Calu3 (cell line): ENCODE measurements around the gene NUP50. TPM values are rescaled to one million over a fixed set of nuclear protein-coding genes. Genes with fewer than 3 reads are reported as not detected.

Experiments
- BruUV-seq: library from RNA; stranded (reverse); fragments of 400-500 nt; replicated peaks from 2 replicates; lab custom pipeline; 2021; lab: Mats Ljungman, UMichigan
- CTCF ChIA-PET: fragments of 300-600 bp; sonication (Branson Sonifier 250); formaldehyde crosslinking; loops from one replicate; lab custom pipeline; 2022; ENCODE audit warnings: antibody characterized with exemption; lab: Charles Lee
- DNase-seq: peaks from one replicate; pipeline ENCODE4 v3.0.0; 2022
- H3K27ac Mint-ChIP-seq: one replicate; pipeline ENCODE4 v1.8.0; 2022; ENCODE audit warnings: mixed read lengths; ENCODE audit not compliant: unreplicated experiment
- H3K27me3 Mint-ChIP-seq: one replicate; pipeline ENCODE4 v1.8.0; 2022; ENCODE audit warnings: mixed read lengths; ENCODE audit not compliant: unreplicated experiment
- H3K36me3 Mint-ChIP-seq: one replicate; pipeline ENCODE4 v1.8.0; 2022; ENCODE audit warnings: mild to moderate bottlenecking, moderate library complexity, mixed read lengths; ENCODE audit not compliant: insufficient read depth, unreplicated experiment
- H3K4me1 Mint-ChIP-seq: one replicate; pipeline ENCODE4 v1.8.0; 2022; ENCODE audit warnings: mild to moderate bottlenecking, low read depth, mixed read lengths; ENCODE audit not compliant: unreplicated experiment
- H3K4me3 Mint-ChIP-seq: one replicate; pipeline ENCODE4 v1.8.0; 2022; ENCODE audit warnings: mild to moderate bottlenecking, low read depth, moderate library complexity, mixed read lengths; ENCODE audit not compliant: unreplicated experiment
- H3K9me3 Mint-ChIP-seq: one replicate; pipeline ENCODE4 v1.8.0; 2022; ENCODE audit warnings: low read depth, mixed read lengths; ENCODE audit not compliant: unreplicated experiment
- intact Hi-C: fragments of 100-400 bp; cut with micrococcal nuclease; formaldehyde crosslinking; loops from one replicate; pipeline ENCODE4 v1.10.0; 2022; ENCODE audit not compliant: unreplicated experiment
- total RNA-seq: library from RNA; stranded (reverse); gene quantifications from 2 replicates; pipeline ENCODE4 v1.2.3, GENCODE V29; 2022
- TF ChIP-seq, protein P1 (sequence below): fragments of 200-600 bp; IDR thresholded peaks from one replicate; pipeline ENCODE4 v1.8.0; 2022; ENCODE audit warnings: antibody characterized with exemption; ENCODE audit not compliant: unreplicated experiment

NUP50 gene
- total RNA-seq, 1 experiment from 2014 or later, result 107 TPM

DNA sequence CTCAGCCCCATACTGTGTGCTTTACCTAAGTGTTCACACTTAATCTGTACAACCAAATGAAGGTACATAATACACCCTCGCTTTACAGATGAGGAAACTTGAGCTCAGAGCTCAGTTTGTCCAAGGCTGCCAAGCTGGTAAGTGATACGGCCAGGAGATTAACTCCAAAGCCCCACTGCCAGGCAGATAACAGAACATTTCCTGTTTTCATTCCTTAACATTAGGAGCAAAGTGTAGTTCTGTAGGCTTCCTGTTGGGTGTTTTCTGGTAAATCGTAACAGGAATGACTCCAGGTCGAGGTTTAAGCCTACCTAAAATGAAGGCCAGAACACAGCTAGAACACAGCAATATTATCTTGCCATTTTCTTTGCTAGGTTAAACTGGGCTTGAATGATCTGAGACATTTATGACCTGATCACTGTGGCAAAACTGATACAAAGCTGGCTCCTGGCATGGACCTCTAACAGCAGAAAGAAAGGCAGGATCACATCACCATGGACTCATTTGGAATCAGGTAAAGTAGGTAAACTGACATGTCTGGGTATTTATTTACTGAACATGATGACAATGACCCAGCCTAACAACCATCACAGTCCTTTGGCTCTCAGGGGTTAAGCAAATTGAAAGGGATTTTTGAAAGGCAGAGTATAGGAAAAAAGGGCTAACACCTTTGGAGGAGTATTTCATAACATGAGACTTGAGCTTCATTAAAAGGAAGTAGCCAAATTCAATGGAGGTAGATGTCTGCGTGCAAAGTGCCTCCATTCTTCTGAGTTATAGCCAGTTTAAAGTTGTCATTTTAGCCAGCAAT is 3.9 kb upstream of the NUP50 start:
- CTCF ChIA-PET, result interaction anchor here (0.5 to 1.6 kb wide), 6 partner anchors 52 to 111 kb away, joined by 3 to 5 read pairs (median 3); no protein-coding TSS in a partner anchor
- peak overlapping the region; percentile 93 for H3K27ac Mint-ChIP-seq

DNA sequence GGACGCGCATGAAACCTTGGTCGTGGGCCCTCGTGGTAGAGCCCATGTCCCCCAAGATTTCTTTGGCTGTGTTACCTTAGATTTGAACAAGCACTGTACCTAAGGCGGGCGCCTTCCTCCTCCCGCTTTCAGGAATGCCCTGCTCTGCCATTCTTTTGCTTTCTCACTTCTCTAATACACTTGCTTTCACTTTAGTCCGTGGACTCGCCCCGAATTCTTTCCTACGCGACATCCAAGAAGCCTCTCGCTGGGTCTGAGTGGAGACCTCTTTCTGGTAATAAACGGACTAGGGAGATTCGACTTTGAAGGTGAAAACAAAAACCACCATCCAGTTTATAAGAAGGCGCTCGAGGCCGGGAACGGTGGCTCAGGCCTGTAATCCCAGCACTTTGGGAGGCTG is 1.2 kb upstream of the NUP50 start:
- Mint-ChIP-seq H3K27ac (peak overlapping the region; percentile 95), H3K9me3 (no peaks in the 10 kb centered on the region), H3K27me3 (no peaks in the 10 kb centered on the region), H3K4me3 (peak overlapping the region; percentile 94), H3K36me3 (peaks cover 85% of the 10 kb centered on the region), H3K4me1 (peaks cover 76% of the 10 kb centered on the region)
- BruUV-seq, result no TSS peak
- DNase-seq, result no peak
- intact Hi-C loops, result no loop called here
- TF ChIP-seq, protein P1, sequence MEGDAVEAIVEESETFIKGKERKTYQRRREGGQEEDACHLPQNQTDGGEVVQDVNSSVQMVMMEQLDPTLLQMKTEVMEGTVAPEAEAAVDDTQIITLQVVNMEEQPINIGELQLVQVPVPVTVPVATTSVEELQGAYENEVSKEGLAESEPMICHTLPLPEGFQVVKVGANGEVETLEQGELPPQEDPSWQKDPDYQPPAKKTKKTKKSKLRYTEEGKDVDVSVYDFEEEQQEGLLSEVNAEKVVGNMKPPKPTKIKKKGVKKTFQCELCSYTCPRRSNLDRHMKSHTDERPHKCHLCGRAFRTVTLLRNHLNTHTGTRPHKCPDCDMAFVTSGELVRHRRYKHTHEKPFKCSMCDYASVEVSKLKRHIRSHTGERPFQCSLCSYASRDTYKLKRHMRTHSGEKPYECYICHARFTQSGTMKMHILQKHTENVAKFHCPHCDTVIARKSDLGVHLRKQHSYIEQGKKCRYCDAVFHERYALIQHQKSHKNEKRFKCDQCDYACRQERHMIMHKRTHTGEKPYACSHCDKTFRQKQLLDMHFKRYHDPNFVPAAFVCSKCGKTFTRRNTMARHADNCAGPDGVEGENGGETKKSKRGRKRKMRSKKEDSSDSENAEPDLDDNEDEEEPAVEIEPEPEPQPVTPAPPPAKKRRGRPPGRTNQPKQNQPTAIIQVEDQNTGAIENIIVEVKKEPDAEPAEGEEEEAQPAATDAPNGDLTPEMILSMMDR, result no peak
- CTCF ChIA-PET, result no interaction called here

More for the DNA sequence above, 3.9 kb upstream of the NUP50 start:
- Mint-ChIP-seq H3K36me3 (peaks cover 74% of the 10 kb centered on the region), H3K4me3 (peak overlapping the region; percentile 94), H3K9me3 (no peaks in the 10 kb centered on the region), H3K4me1 (peaks cover 72% of the 10 kb centered on the region), H3K27me3 (no peaks in the 10 kb centered on the region)
- TF ChIP-seq, protein P1, result no peak
- DNase-seq, result peak; percentile 48
- BruUV-seq, result TSS peak; percentile 1
- intact Hi-C loops, result loop anchor here (10.0 kb wide), 1 partner anchor 55 kb away; no protein-coding TSS in a partner anchor

DNA sequence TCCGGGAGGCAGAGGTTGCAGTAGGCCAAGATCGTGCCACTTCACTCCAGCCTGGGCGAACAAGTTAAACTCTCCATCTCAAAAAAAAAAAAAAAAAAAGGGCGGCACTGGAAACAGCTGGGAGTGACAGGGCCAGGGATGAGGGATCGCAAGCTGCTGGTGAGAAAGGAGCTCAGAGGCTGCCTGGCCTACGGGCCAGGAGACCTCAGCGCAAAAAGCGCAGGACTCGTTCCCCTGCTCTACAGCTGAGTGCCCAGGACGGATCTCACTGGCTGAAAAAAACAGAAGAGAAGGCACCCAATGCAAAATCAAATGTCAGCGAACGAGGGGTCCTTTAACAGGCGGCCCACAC is 650 bp upstream of the NUP50 start:
- Mint-ChIP-seq H3K4me1 (peaks cover 70% of the 10 kb centered on the region), H3K27me3 (no peaks in the 10 kb centered on the region), H3K9me3 (no peaks in the 10 kb centered on the region), H3K36me3 (peaks cover 85% of the 10 kb centered on the region), H3K27ac (peak overlapping the region; percentile 95), H3K4me3 (peak overlapping the region; percentile 94)
- intact Hi-C loops, result no loop called here
- TF ChIP-seq, protein P1, result no peak
- DNase-seq, result peak; percentile 36
- CTCF ChIA-PET, result interaction anchor here (0.6 kb wide), 2 partner anchors 33 to 55 kb away, joined by 3 read pairs; no protein-coding TSS in a partner anchor
- TSS peak; percentile 51 for BruUV-seq

- TF ChIP-seq, protein P1, result no peak
- Mint-ChIP-seq H3K4me1 (peaks cover 56% of the 10 kb centered on the region), H3K4me3 (peak overlapping the region; percentile 94), H3K36me3 (peaks cover 77% of the 10 kb centered on the region), H3K27ac (peak overlapping the region; percentile 92), H3K27me3 (no peaks in the 10 kb centered on the region), H3K9me3 (no peaks in the 10 kb centered on the region)
- CTCF ChIA-PET, result interaction anchor here (0.5 to 0.6 kb wide), 2 partner anchors 9 to 68 kb away, joined by 3 read pairs; no protein-coding TSS in a partner anchor
- no TSS peak for BruUV-seq
- intact Hi-C loops, result no loop called here
- DNase-seq, result peak; percentile 26
These were observed 754 bp downstream of the NUP50 start for GRCh38 chr22:45164270-45165088.
